ENCODE measurements around the gene MXD4.

DNA sequence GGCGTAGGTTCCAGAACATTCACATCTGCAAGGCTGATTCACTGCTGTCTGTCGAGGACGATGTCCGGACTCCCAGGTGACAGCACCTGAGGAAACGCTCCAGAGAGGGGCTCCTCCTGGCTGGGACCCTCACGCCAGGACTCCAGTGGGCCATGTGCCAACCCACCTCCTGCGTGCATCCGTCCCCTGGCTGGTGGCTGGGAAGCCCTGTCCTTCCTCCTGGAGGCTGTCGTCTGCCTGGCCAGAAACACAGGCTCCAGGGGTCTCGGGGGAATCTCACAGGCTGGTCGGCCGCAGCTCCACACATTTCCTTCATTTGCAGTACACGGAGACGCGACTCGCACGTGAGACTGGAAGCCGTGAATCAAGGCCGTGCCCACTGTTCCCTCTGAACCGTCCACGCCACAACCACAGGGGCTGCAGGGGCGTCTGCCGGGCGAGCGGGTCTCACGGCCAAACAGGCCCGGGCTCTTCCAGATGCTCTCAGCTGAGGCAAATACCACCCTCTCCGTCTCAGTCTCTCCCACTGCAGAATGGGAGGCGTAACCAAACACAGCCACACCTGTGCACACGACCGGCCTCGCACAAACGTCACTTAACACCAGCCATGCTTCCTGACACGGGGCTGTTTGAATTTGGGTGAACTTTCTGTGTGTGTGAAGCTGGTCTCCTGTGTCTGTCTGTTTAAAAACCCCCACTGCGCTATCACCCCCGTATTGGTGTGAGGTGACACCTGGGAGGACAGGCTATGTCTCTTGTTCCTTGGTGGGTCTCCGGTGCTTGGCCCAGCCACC is 38.7 kb upstream of the MXD4 start:
- TF ChIP-seq, protein P1, sequence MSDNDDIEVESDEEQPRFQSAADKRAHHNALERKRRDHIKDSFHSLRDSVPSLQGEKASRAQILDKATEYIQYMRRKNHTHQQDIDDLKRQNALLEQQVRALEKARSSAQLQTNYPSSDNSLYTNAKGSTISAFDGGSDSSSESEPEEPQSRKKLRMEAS (IDR thresholded peaks at IDR 0.05; ENCODE audit: low read depth): no peak
- TF ChIP-seq CTCF (IDR thresholded peaks at IDR 0.05): no peak
- TF ChIP-seq, protein P2, sequence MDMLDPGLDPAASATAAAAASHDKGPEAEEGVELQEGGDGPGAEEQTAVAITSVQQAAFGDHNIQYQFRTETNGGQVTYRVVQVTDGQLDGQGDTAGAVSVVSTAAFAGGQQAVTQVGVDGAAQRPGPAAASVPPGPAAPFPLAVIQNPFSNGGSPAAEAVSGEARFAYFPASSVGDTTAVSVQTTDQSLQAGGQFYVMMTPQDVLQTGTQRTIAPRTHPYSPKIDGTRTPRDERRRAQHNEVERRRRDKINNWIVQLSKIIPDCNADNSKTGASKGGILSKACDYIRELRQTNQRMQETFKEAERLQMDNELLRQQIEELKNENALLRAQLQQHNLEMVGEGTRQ (IDR thresholded peaks at IDR 0.05; ENCODE audit: borderline replicate concordance, low read depth, low read length): no peak
- TF ChIP-seq TCF12 (IDR thresholded peaks at IDR 0.05): no peak
- TF ChIP-seq EP300 (IDR thresholded peaks at IDR 0.05; ENCODE audit: borderline replicate concordance in 1 of 2, low read depth in 1 of 2, low read length in 1 of 2): no peak
- TF ChIP-seq EZH2phosphoT487 (IDR thresholded peaks at IDR 0.05; ENCODE audit: borderline replicate concordance, low read depth): no peak

Measured in SK-N-SH (cell line).